ENCODE results near the gene MTMR11. TPM values are rescaled to one million over a fixed set of nuclear protein-coding genes. Genes with fewer than 3 reads are reported as not detected.

Gene MTMR11
- total RNA-seq, 1 experiment from 2014 or later = 10.5 TPM

DNA sequence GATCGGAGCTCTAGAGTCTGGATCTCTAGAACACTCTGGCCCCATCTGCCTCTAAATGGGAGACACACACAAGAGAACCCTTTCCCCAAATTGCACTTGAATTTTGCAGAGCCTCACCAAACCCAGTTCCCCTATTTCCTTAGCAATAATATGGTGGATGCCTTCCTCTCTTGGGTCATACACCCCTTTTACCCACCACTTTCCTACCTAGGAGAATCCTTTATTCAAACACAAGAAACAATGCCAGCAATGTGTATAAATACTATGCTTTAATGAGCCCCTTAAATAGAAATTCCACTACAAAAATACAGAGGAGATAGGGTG, 8.3 kb downstream of the MTMR11 start:
- Histone ChIP-seq H3K9me3 (ENCODE audit: control insufficient read depth in 1 of 2, insufficient read depth in 1 of 2, low read depth in 1 of 2, low read length in 2 of 2) (no peaks in the 10 kb centered on the region), H4K20me1 (ENCODE audit: insufficient read depth) (peaks cover 5% of the 10 kb centered on the region; the same call in 1 of the 2 replicates), H3K36me3 (ENCODE audit: control insufficient read depth in 1 of 2, insufficient read depth in 2 of 2, low read length in 2 of 2) (peaks cover 30 to 34% of the 10 kb centered on the region in 2 experiments; a peak in 3 of 4 replicates), H3K9me2 (ENCODE audit: insufficient read depth) (no peaks in the 10 kb centered on the region), H3K27me3 (ENCODE audit: insufficient read depth, low read length) (no peaks in the 10 kb centered on the region), H3K4me3 (replicated peaks in 1 of 2; ENCODE audit: low read depth in 1 of 2, low read length in 2 of 2) (peak overlapping the region; percentile 89 to 99), H2AFZ (ENCODE audit: low read depth, low read length, poor library complexity, severe bottlenecking) (no peak overlapping the region), H3K4me2 (ENCODE audit: low read length) (peak overlapping the region; percentile 92), H3K9ac (ENCODE audit: low read length) (peak overlapping the region; percentile 88), H3K79me2 (ENCODE audit: insufficient read depth, low read length) (peaks cover 44% of the 10 kb centered on the region), H3K4me1 (ENCODE audit: control insufficient read depth in 1 of 2, insufficient read depth in 2 of 2, low read length in 2 of 2) (peaks cover 9 to 31% of the 10 kb centered on the region in 2 experiments; a peak in 3 of 4 replicates), H3K27ac (ENCODE audit: low read depth, low read length) (peak overlapping the region; percentile 89)
- no peak for DNase-seq (ENCODE audit: low read depth, low spot score)
- intact Hi-C loops (cut with micrococcal nuclease) = no loop called here
- ChIA-PET POLR2A (interaction anchor here (0.7 to 2.5 kb wide), 4 partner anchors 10 to 41 kb away, joined by 3 to 29 read pairs (median 13); a partner anchor contains a TSS), RAD21 (ENCODE audit: low non-redundant PET in 1 of 2, low total read pairs in 2 of 2, uncharacterized antibody in 2 of 2, unreplicated experiment in 2 of 2) (no interaction called here), CTCF (no interaction called here)
- no peak for ATAC-seq
- no peak for TF ChIP-seq ZBTB33 (IDR thresholded peaks at IDR 0.05; ENCODE audit: extremely low read depth, insufficient replicate concordance, low read length)
- TF ChIP-seq CTCF (IDR thresholded peaks at IDR 0.05 in 2 of 3, conservative IDR thresholded peaks at IDR 0.05 in 1 of 3; ENCODE audit: borderline replicate concordance in 1 of 3, insufficient read depth in 1 of 3, low read depth in 2 of 3, low read length in 2 of 3) = no peak
- TF ChIP-seq ELF1 (IDR thresholded peaks at IDR 0.05; ENCODE audit: borderline replicate concordance, low read depth) = no peak
- no peak for TF ChIP-seq FOSL1 (IDR thresholded peaks at IDR 0.05; ENCODE audit: low read depth)
- TF ChIP-seq POLR2A (IDR thresholded peaks at IDR 0.05; ENCODE audit: borderline replicate concordance, extremely low read depth, insufficient read depth, insufficient read length) = no peak
- no peak for TF ChIP-seq TCF7L2 (IDR thresholded peaks at IDR 0.05; ENCODE audit: borderline replicate concordance, extremely low read depth, insufficient read depth, insufficient read length)
- no peak for TF ChIP-seq JUND (IDR thresholded peaks at IDR 0.05)
- TF ChIP-seq CEBPB (IDR thresholded peaks at IDR 0.05; ENCODE audit: low read depth) = no peak
- BruUV-seq (replicated peaks) = no TSS peak

Data from HCT116 (cell line).